GM21367 (cell line): ENCODE measurements around the gene MICU1.
"Not testable (repeated sequence)": the region's sequence is repeated elsewhere in the genome, so short reads cannot be mapped to it uniquely, and the experiment has no call there.

Experiments
- ATAC-seq: cut with Tn5 transposase; IDR thresholded peaks from one replicate; pipeline ENCODE4 v1.9.1; 2021; ENCODE audit not compliant: unreplicated experiment

The MICU1 gene

GRCh38 chr10:72564596-72564995, 61.3 kb downstream of the MICU1 start:
- no peak for ATAC-seq

GRCh38 chr10:72563327-72563932, 62.4 kb downstream of the MICU1 start:
- peak; percentile 54 for ATAC-seq

- peak; percentile 45 for ATAC-seq
These were observed 64.1 kb downstream of the MICU1 start for GRCh38 chr10:72561745-72562166.

- ATAC-seq: no peak
These were observed 68.5 kb downstream of the MICU1 start for GRCh38 chr10:72557362-72557761.

- no peak for ATAC-seq
These were observed 73.0 kb downstream of the MICU1 start for GRCh38 chr10:72552857-72553256.

- ATAC-seq: no peak
These were observed 75.6 kb downstream of the MICU1 start for GRCh38 chr10:72550239-72550638.

- no peak for ATAC-seq
These were observed 80.3 kb downstream of the MICU1 start for GRCh38 chr10:72545546-72545945.

GRCh38 chr10:72543855-72544254, 82.0 kb downstream of the MICU1 start:
- not testable (repeated sequence) for ATAC-seq

GRCh38 chr10:72542396-72542815, 83.5 kb downstream of the MICU1 start:
- ATAC-seq: no peak

- ATAC-seq: no peak
These were observed 84.5 kb downstream of the MICU1 start for GRCh38 chr10:72541337-72541736.

- ATAC-seq: no peak
These were observed 85.6 kb downstream of the MICU1 start for GRCh38 chr10:72540193-72540807.

GRCh38 chr10:72539137-72539536, 86.7 kb downstream of the MICU1 start:
- ATAC-seq: no peak

- ATAC-seq: no peak
These were observed 100.2 kb downstream of the MICU1 start for GRCh38 chr10:72525689-72526088.

- no peak for ATAC-seq
These were observed 100.6 kb downstream of the MICU1 start for GRCh38 chr10:72525277-72525676.

GRCh38 chr10:72524489-72524888, 101.4 kb downstream of the MICU1 start:
- no peak for ATAC-seq

GRCh38 chr10:72523932-72524396, 101.9 kb downstream of the MICU1 start:
- ATAC-seq: no peak

- ATAC-seq: no peak
These were observed 102.8 kb downstream of the MICU1 start for GRCh38 chr10:72523062-72523461.

GRCh38 chr10:72517244-72517643, 108.6 kb downstream of the MICU1 start:
- ATAC-seq: no peak

GRCh38 chr10:72515455-72515854, 110.4 kb downstream of the MICU1 start:
- no peak for ATAC-seq

- no peak for ATAC-seq
These were observed 112.0 kb downstream of the MICU1 start for GRCh38 chr10:72513910-72514309.

GRCh38 chr10:72511459-72511858, 114.4 kb downstream of the MICU1 start:
- ATAC-seq: no peak

GRCh38 chr10:72509941-72510340, 115.9 kb downstream of the MICU1 start:
- no peak for ATAC-seq
